H9 (cell line): Measurements from ENCODE around the gene SPATS1. TPM values are rescaled to one million over a fixed set of nuclear protein-coding genes. Genes with fewer than 3 reads are reported as not detected.

ENCODE experiments used
- DNase-seq: peaks from one replicate; pipeline ENCODE4 v3.0.0-alpha.2; 2017
- H2AFZ ChIP-seq: one replicate; pipeline ENCODE4 v1.6.1; 2013; ENCODE audit warnings: mild to moderate bottlenecking, low read length, control low read depth, moderate library complexity
- H2AK5ac ChIP-seq: 2 replicates; pipeline ENCODE4 v1.6.1; 2013; ENCODE audit warnings: low read length, control low read depth, mixed read lengths; ENCODE audit not compliant: insufficient read length
- H2BK120ac ChIP-seq: one replicate; pipeline ENCODE4 v1.6.1; 2013; ENCODE audit warnings: low read depth, mild to moderate bottlenecking, low read length, control low read depth, inconsistent platforms; ENCODE audit not compliant: poor library complexity, severe bottlenecking
- H2BK12ac ChIP-seq: 2 replicates; pipeline ENCODE4 v1.6.1; 2013; ENCODE audit warnings: low read length, control low read depth, mixed read lengths, low read depth; ENCODE audit not compliant: insufficient read length
- H2BK15ac ChIP-seq: 2 replicates; pipeline ENCODE4 v1.6.1; 2013; ENCODE audit warnings: low read depth, low read length, control low read depth
- H2BK20ac ChIP-seq: one replicate; pipeline ENCODE4 v1.6.1; 2013; ENCODE audit warnings: low read depth, mild to moderate bottlenecking, low read length, control low read depth, inconsistent platforms; ENCODE audit not compliant: poor library complexity, severe bottlenecking
- H2BK5ac ChIP-seq: 2 replicates; pipeline ENCODE4 v1.6.1; 2013; ENCODE audit warnings: low read length, control low read depth, mixed read lengths; ENCODE audit not compliant: insufficient read length
- H3K14ac ChIP-seq: 2 replicates; pipeline ENCODE4 v1.6.1; 2013; ENCODE audit warnings: low read length, control low read depth; ENCODE audit not compliant: insufficient read depth
- H3K18ac ChIP-seq: 2 replicates; pipeline ENCODE4 v1.6.1; 2013; ENCODE audit warnings: low read depth, mild to moderate bottlenecking, mixed read lengths, low read length, control low read depth; ENCODE audit not compliant: insufficient read length
- H3K23ac ChIP-seq: 2 replicates; pipeline ENCODE4 v1.6.1; 2013; ENCODE audit warnings: low read length, control low read depth, mixed read lengths, low read depth; ENCODE audit not compliant: insufficient read length
- H3K23me2 ChIP-seq: 2 replicates; pipeline ENCODE4 v1.6.1; 2013; ENCODE audit warnings: low read depth, mild to moderate bottlenecking, mixed read lengths, low read length, control low read depth; ENCODE audit not compliant: insufficient read length, poor library complexity, severe bottlenecking
- H3K27ac ChIP-seq: 2 replicates; pipeline ENCODE4 v1.5.1; 2013; ENCODE audit warnings: low read length, control low read depth, mixed read lengths, low read depth; ENCODE audit not compliant: insufficient read length
- H3K27me3 ChIP-seq: 2 replicates; pipeline ENCODE4 v1.6.1; 2013; ENCODE audit warnings: low read length, control low read depth, inconsistent platforms; ENCODE audit not compliant: insufficient read depth
- H3K4ac ChIP-seq: 2 replicates; pipeline ENCODE4 v1.6.1; 2013; ENCODE audit warnings: low read depth, mild to moderate bottlenecking, control low read depth, inconsistent platforms, low read length, moderate library complexity
- H3K4me1 ChIP-seq: 2 replicates; pipeline ENCODE4 v1.6.1; 2013; ENCODE audit warnings: low read length, control low read depth, inconsistent platforms; ENCODE audit not compliant: insufficient read depth
- H3K4me2 ChIP-seq: 2 replicates; pipeline ENCODE4 v1.6.1; 2013; ENCODE audit warnings: low read length, control low read depth, mixed read lengths; ENCODE audit not compliant: insufficient read length, insufficient read depth
- H3K56ac ChIP-seq: 2 replicates; pipeline ENCODE4 v1.6.1; 2013; ENCODE audit warnings: low read depth, mild to moderate bottlenecking, mixed read lengths, low read length, control low read depth; ENCODE audit not compliant: insufficient read length
- H3K79me1 ChIP-seq: 2 replicates; pipeline ENCODE4 v1.6.1; 2013; ENCODE audit warnings: low read depth, mild to moderate bottlenecking, moderate library complexity, low read length, control low read depth, inconsistent platforms; ENCODE audit not compliant: insufficient read depth, poor library complexity, severe bottlenecking
- H3K79me2 ChIP-seq: 2 replicates; pipeline ENCODE4 v1.6.1; 2013; ENCODE audit warnings: low read length, control low read depth, inconsistent platforms; ENCODE audit not compliant: insufficient read depth
- H3K9ac ChIP-seq: 2 replicates; pipeline ENCODE4 v1.6.1; 2013; ENCODE audit warnings: low read length, control low read depth, mixed read lengths; ENCODE audit not compliant: insufficient read length; ENCODE audit errors: extremely low read depth
- H3K9me3 ChIP-seq: one replicate; pipeline ENCODE4 v1.6.1; 2013; ENCODE audit warnings: low read depth, low read length, inconsistent platforms; ENCODE audit not compliant: control insufficient read depth
- H3T11ph ChIP-seq: one replicate; pipeline ENCODE4 v1.6.1; 2013; ENCODE audit warnings: mild to moderate bottlenecking, low read length, control low read depth, inconsistent platforms
- H4K20me1 ChIP-seq: one replicate; pipeline ENCODE4 v1.6.1; 2013; ENCODE audit not compliant: control insufficient read depth, insufficient read length, insufficient read depth
- H4K5ac ChIP-seq: 2 replicates; pipeline ENCODE4 v1.6.1; 2013; ENCODE audit warnings: low read depth, mild to moderate bottlenecking, mixed read lengths, low read length, control low read depth; ENCODE audit not compliant: insufficient read length
- H4K8ac ChIP-seq: replicated peaks from 2 replicates; pipeline ENCODE4 v1.6.1; 2013; ENCODE audit warnings: low read length, control low read depth, mixed read lengths, low read depth; ENCODE audit not compliant: insufficient read length
- H4K91ac ChIP-seq: 2 replicates; pipeline ENCODE4 v1.6.1; 2013; ENCODE audit warnings: low read depth, mild to moderate bottlenecking, moderate library complexity, mixed read lengths, low read length, control low read depth; ENCODE audit not compliant: insufficient read length
- H3K27ac Mint-ChIP-seq, 3 experiments: 2 replicates in 2 of 3; 3 replicates in 1 of 3; pipeline ENCODE4 v1.8.0; 2020 to 2021; ENCODE audit warnings: mixed read lengths in 3 of 3, mild to moderate bottlenecking in 1 of 3, moderate library complexity in 1 of 3
- H3K27me3 Mint-ChIP-seq: 2 replicates; pipeline ENCODE4 v1.8.0; 2021; ENCODE audit warnings: low read depth, mild to moderate bottlenecking, moderate library complexity, mixed read lengths
- H3K36me3 Mint-ChIP-seq, 3 experiments: 2 replicates in 2 of 3; 3 replicates in 1 of 3; pipeline ENCODE4 v1.8.0; 2020 to 2021; ENCODE audit warnings: low read depth in 3 of 3, mixed read lengths in 3 of 3; ENCODE audit not compliant: insufficient read depth in 1 of 3
- H3K4me1 Mint-ChIP-seq, 2 experiments: 2 replicates each; pipeline ENCODE4 v1.8.0; 2020; ENCODE audit warnings: mixed read lengths in 2 of 2
- H3K4me3 Mint-ChIP-seq, 2 experiments: 2 replicates in 1 of 2; 3 replicates in 1 of 2; pipeline ENCODE4 v1.8.0; 2020 to 2021; ENCODE audit warnings: mild to moderate bottlenecking in 2 of 2, mixed read lengths in 2 of 2, moderate library complexity in 1 of 2
- H3K9me3 Mint-ChIP-seq, 2 experiments: 2 replicates in 1 of 2; 3 replicates in 1 of 2; pipeline ENCODE4 v1.8.0; 2020; ENCODE audit warnings: mild to moderate bottlenecking in 2 of 2, mixed read lengths in 2 of 2, moderate library complexity in 1 of 2
- CTCF ChIP-seq: fragments of 200-600 bp; sonication (generic); conservative IDR thresholded peaks from 3 replicates; pipeline ENCODE4 v1.8.0; 2021; ENCODE audit warnings: antibody characterized with exemption, mild to moderate bottlenecking
- WGBS: extraction: QIAGEN DNeasy Blood & Tissue Kit; methylation state at CpG from one replicate; pipeline ENCODE4 v1.1.7; 2013; ENCODE audit warnings: missing lambda C conversion rate, low lambda C conversion rate, mixed read lengths; ENCODE audit not compliant: insufficient read length; ENCODE audit errors: extremely low coverage; 5-methylcytosine and 5-hydroxymethylcytosine counted together
- total RNA-seq: library from RNA; stranded (reverse); gene quantifications from 2 replicates; pipeline ENCODE4 v1.2.1, GENCODE V29; 2021

SPATS1 gene
- total RNA-seq, 1 experiment from 2014 or later = not detected

GRCh38 chr6:44332585-44332984 is 9.9 kb upstream of the SPATS1 start:
- Histone ChIP-seq H4K20me1 (no peaks in the 10 kb centered on the region), H3K27ac (no peak overlapping the region), H2BK120ac (no peak overlapping the region), H3K4me1 (peaks cover 2% of the 10 kb centered on the region; the same call in 1 of the 2 replicates), H2AFZ (no peak overlapping the region), H3K4me2 (no peak overlapping the region), H4K5ac (no peak overlapping the region), H4K91ac (no peak overlapping the region), H3K23me2 (peaks cover 2% of the 10 kb centered on the region), H3K23ac (no peak overlapping the region), H3K56ac (no peak overlapping the region), H2BK5ac (no peak overlapping the region), H3K9ac (no peak overlapping the region), H3K9me3 (no peaks in the 10 kb centered on the region), H3K79me1 (no peaks in the 10 kb centered on the region), H3K4ac (no peak overlapping the region), H2BK20ac (no peak overlapping the region), H2BK15ac (no peak overlapping the region), H3K27me3 (0 out of 2 replicates have a peak, but pooled peaks cover 3% of the 10 kb centered on the region), H3T11ph (no peak overlapping the region), H2AK5ac (no peak overlapping the region), H3K18ac (no peak overlapping the region), H3K79me2 (no peaks in the 10 kb centered on the region), H2BK12ac (no peak overlapping the region), H4K8ac (no peak overlapping the region), H3K14ac (no peak overlapping the region)
- no CpG with 5 or more reads among the region's 7 CpGs for WGBS
- Mint-ChIP-seq H3K4me3 (no peak overlapping the region), H3K27ac (no peak overlapping the region; a peak in 1 of 7 replicates), H3K36me3 (no peaks in the 10 kb centered on the region), H3K9me3 (no peaks in the 10 kb centered on the region; a peak in 2 of 5 replicates), H3K4me1 (peaks cover 36 to 43% of the 10 kb centered on the region in 2 experiments), H3K27me3 (peaks cover 15% of the 10 kb centered on the region)
- no peak for DNase-seq
- no peak for TF ChIP-seq CTCF
